Bronchial epithelial cell (primary cell): ENCODE results near the gene ADH7. TPM values are rescaled to one million over a fixed set of nuclear protein-coding genes. Genes with fewer than 3 reads are reported as not detected.

ENCODE experiments used
- DNase-seq: peaks from one replicate; pipeline ENCODE4 v3.0.0-alpha.2; 2010; ENCODE audit warnings: low read depth
- FAIRE-seq: peaks from 2 replicates; lab custom pipeline; 2011; peaks lifted over from hg19 to GRCh38; lab: Jason Lieb, UNC
- H3K27me3 ChIP-seq: 2 replicates; pipeline ENCODE4 v1.5.1; 2011; ENCODE audit warnings: low read length; ENCODE audit not compliant: control insufficient read depth, insufficient read depth
- H3K36me3 ChIP-seq: 2 replicates; pipeline ENCODE4 v1.5.1; 2011; ENCODE audit warnings: low read length; ENCODE audit not compliant: control insufficient read depth, insufficient read depth
- H3K4me3 ChIP-seq: 2 replicates; pipeline ENCODE4 v1.5.1; 2011; ENCODE audit warnings: mild to moderate bottlenecking, low read depth, low read length, control low read depth
- total RNA-seq: library from RNA; depleted of rRNA; stranded (reverse); fragments of >200 nt; gene quantifications from 2 replicates; pipeline ENCODE4 v1.2.1, GENCODE V29; 2014
- TF ChIP-seq, protein P1 (sequence below): IDR thresholded peaks from 2 replicates; pipeline ENCODE4 v1.5.1; 2011; ENCODE audit warnings: mild to moderate bottlenecking, moderate library complexity, low read length, control low read depth, inconsistent platforms; ENCODE audit not compliant: insufficient read depth, severe bottlenecking

ADH7 gene
- total RNA-seq, 1 donor from 2014 or later: 8.4 TPM

- H3K27me3 ChIP-seq: no peaks in the 10 kb centered on the region
- TF ChIP-seq, protein P1, sequence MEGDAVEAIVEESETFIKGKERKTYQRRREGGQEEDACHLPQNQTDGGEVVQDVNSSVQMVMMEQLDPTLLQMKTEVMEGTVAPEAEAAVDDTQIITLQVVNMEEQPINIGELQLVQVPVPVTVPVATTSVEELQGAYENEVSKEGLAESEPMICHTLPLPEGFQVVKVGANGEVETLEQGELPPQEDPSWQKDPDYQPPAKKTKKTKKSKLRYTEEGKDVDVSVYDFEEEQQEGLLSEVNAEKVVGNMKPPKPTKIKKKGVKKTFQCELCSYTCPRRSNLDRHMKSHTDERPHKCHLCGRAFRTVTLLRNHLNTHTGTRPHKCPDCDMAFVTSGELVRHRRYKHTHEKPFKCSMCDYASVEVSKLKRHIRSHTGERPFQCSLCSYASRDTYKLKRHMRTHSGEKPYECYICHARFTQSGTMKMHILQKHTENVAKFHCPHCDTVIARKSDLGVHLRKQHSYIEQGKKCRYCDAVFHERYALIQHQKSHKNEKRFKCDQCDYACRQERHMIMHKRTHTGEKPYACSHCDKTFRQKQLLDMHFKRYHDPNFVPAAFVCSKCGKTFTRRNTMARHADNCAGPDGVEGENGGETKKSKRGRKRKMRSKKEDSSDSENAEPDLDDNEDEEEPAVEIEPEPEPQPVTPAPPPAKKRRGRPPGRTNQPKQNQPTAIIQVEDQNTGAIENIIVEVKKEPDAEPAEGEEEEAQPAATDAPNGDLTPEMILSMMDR: no peak
- no peak for FAIRE-seq
Measured at GRCh38 chr4:99400831-99401230, 34.3 kb downstream of the ADH7 start.

GRCh38 chr4:99399017-99399416 lies 36.1 kb downstream of the ADH7 start:
- H3K36me3 ChIP-seq: no peaks in the 10 kb centered on the region
- H3K4me3 ChIP-seq: no peak overlapping the region
- FAIRE-seq (no peak), DNase-seq (no peak)
- no peaks in the 10 kb centered on the region for H3K27me3 ChIP-seq
- TF ChIP-seq, protein P1: no peak

More at GRCh38 chr4:99400831-99401230, 34.3 kb downstream of the ADH7 start:
- H3K36me3 ChIP-seq: no peaks in the 10 kb centered on the region
- no peak overlapping the region for H3K4me3 ChIP-seq
- no peak for DNase-seq

DNA sequence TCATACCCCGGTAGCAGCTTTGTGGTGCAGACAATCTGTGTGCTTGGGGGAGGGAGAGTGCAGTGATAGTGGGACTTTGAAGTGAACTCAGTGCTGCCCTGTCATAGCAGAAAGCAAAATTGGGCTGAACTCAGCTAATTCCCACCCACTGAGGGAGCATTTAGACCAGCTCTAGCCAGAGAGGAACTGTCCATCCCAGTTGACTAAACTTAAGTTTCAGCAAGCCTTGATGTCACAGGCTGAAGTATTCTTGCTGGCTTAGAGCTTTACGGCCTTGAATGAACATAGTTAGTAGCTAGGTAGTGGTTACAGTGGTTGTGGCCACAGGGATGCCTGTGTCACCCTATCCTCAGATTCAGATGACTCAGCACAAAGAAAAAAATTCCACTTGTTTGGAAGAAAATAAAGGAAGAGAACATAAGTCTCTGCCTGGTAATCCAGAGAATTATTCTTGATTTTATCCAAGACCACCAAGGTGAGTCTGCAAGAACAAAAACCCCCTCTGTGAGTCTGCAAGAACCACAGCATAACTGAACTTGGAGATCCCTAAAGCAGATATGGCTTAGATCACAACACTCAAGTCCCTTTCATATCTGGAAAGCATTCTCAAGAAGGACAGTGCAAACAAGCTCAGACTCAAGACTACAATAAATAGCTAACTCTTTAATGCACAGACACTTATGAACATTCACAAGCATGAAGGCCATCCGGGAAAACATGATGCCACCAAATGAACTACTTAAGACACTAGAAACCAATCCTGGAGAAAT lies 39.4 kb downstream of the ADH7 start:
- peak; percentile 28 for DNase-seq
- H3K36me3 ChIP-seq: no peaks in the 10 kb centered on the region
- no peaks in the 10 kb centered on the region for H3K27me3 ChIP-seq
- TF ChIP-seq, protein P1: no peak
- peak; percentile 86 for FAIRE-seq
- H3K4me3 ChIP-seq: no peak overlapping the region

DNA sequence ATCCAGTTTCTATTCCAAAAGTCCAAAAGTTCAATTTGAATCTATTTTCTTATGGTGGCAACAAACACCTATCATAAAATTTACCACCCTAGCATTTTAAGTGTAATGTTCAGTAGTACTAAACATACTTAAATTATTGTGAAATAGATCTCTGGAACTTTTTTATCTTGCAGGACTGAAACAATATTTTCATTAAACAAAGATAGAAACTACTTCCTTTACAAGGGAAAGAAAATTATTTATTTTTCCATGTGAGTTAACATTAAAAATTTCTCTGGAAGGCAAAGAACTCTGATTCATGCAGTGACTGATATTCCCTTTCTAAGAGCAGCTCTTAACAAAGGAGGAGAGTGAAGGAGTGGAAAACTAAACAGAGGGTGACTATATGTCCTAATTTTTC lies 40.2 kb downstream of the ADH7 start:
- no peaks in the 10 kb centered on the region for H3K36me3 ChIP-seq
- no peaks in the 10 kb centered on the region for H3K27me3 ChIP-seq
- no peak overlapping the region for H3K4me3 ChIP-seq
- peak; percentile 34 for DNase-seq
- TF ChIP-seq, protein P1: no peak
- no peak for FAIRE-seq

DNA sequence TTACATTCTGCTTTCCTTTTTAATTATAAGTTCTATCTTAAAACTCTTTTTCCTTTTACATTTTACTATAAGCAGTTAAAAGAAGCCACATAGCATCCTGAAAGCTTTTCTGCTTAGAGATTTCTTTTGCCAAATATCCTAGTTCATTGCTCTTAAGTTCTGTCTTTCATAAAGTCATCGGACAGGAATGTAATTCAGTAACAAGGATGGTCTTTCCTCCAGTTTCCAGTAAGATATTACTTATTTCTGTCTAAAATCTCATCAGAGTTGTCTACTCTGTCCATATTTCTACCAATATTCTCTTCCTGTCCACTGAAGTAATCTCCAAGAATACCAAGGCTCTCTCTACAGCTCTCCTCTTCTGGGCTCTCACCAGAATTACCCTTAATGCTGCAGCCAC lies 45.1 kb downstream of the ADH7 start:
- TF ChIP-seq, protein P1: no peak
- DNase-seq: no peak
- Histone ChIP-seq H3K27me3 (no peaks in the 10 kb centered on the region), H3K4me3 (no peak overlapping the region), H3K36me3 (no peaks in the 10 kb centered on the region)
- no peak for FAIRE-seq
